Neural cell (in vitro differentiated cells): ENCODE measurements around the gene SHMT1. TPM values are rescaled to one million over a fixed set of nuclear protein-coding genes. Genes with fewer than 3 reads are reported as not detected.
"Not testable (repeated sequence)": the region's sequence is repeated elsewhere in the genome, so short reads cannot be mapped to it uniquely, and the experiment has no call there.

Source experiments
- H2AFZ ChIP-seq: fragments of 200-600, 300-800 bp; sonication (generic), shearing (Covaris generic); 2 replicates; pipeline ENCODE4 v1.6.0; 2014; ENCODE audit warnings: low read depth, mild to moderate bottlenecking, antibody characterized with exemption, low read length, moderate library complexity
- H3F3A ChIP-seq: fragments of 200-600 bp; shearing (Covaris generic); 2 replicates; pipeline ENCODE4 v1.6.1; 2016; ENCODE audit warnings: mild to moderate bottlenecking, moderate library complexity, mixed read lengths, antibody characterized with exemption, low read length; ENCODE audit not compliant: insufficient read depth, poor library complexity, severe bottlenecking
- H3K27ac ChIP-seq: fragments of 200-600, 300-800 bp; sonication (generic), shearing (Covaris generic); 2 replicates; pipeline ENCODE4 v1.5.1; 2014; ENCODE audit warnings: mild to moderate bottlenecking, low read length, moderate library complexity
- H3K27me3 ChIP-seq: fragments of 300-800, 200-600 bp; sonication (generic), shearing (Covaris generic); 2 replicates; pipeline ENCODE4 v1.6.0; 2014; ENCODE audit warnings: mild to moderate bottlenecking, low read depth, low read length, moderate library complexity; ENCODE audit not compliant: insufficient read depth
- H3K36me3 ChIP-seq: fragments of 300-800, 200-600 bp; sonication (generic), shearing (Covaris generic); 2 replicates; pipeline ENCODE4 v1.5.1; 2014; ENCODE audit warnings: mild to moderate bottlenecking, antibody characterized with exemption, low read length, moderate library complexity; ENCODE audit not compliant: insufficient read depth
- H3K4me2 ChIP-seq: fragments of 300-800, 200-600 bp; sonication (generic), shearing (Covaris generic); 2 replicates; pipeline ENCODE4 v1.6.0; 2014; ENCODE audit warnings: mild to moderate bottlenecking, low read length
- H3K4me3 ChIP-seq: fragments of 300-800, 200-600 bp; sonication (generic), shearing (Covaris generic); 2 replicates; pipeline ENCODE4 v1.5.1; 2014; ENCODE audit warnings: mild to moderate bottlenecking, low read length, moderate library complexity
- H3K79me2 ChIP-seq: fragments of 200-600 bp; shearing (Covaris generic); replicated peaks from 2 replicates; pipeline ENCODE4 v1.6.0; 2014; ENCODE audit warnings: mild to moderate bottlenecking, low read length, moderate library complexity; ENCODE audit not compliant: insufficient read depth
- H3K9ac ChIP-seq: fragments of 300-800, 200-600 bp; sonication (generic), shearing (Covaris generic); 2 replicates; pipeline ENCODE4 v1.6.1; 2016; ENCODE audit warnings: mild to moderate bottlenecking, low read length, mixed read lengths
- H3K9me2 ChIP-seq: fragments of 200-600 bp; shearing (Covaris generic); 2 replicates; pipeline ENCODE4 v1.6.1; 2016; ENCODE audit warnings: mild to moderate bottlenecking, low read length, mixed read lengths; ENCODE audit not compliant: insufficient read depth
- H3K9me3 ChIP-seq: fragments of 200-600, 300-800 bp; sonication (generic), shearing (Covaris generic); 2 replicates; pipeline ENCODE4 v1.6.1; 2016; ENCODE audit warnings: mild to moderate bottlenecking, mixed run types, low read length, moderate library complexity, mixed read lengths
- H4K20me1 ChIP-seq: fragments of 200-600 bp; shearing (Covaris generic); 2 replicates; pipeline ENCODE4 v1.6.1; 2016; ENCODE audit warnings: mild to moderate bottlenecking, mixed run types; ENCODE audit not compliant: insufficient read depth
- CTCF ChIP-seq: fragments of 450-650 bp; IDR thresholded peaks from 2 replicates; pipeline ENCODE4 v1.5.1; 2014; ENCODE audit warnings: antibody characterized with exemption, mild to moderate bottlenecking, moderate library complexity; ENCODE audit not compliant: poor library complexity, severe bottlenecking
- EP300 ChIP-seq: fragments of 450-650 bp; conservative IDR thresholded peaks from 2 replicates; pipeline ENCODE4 v1.6.1; 2014; ENCODE audit warnings: antibody characterized with exemption, mild to moderate bottlenecking, moderate library complexity; ENCODE audit not compliant: poor library complexity, severe bottlenecking
- MXI1 ChIP-seq: fragments of 450-650 bp; conservative IDR thresholded peaks from 2 replicates; pipeline ENCODE4 v1.6.1; 2014; ENCODE audit warnings: antibody characterized with exemption, mild to moderate bottlenecking; ENCODE audit not compliant: poor library complexity, severe bottlenecking
- POLR2AphosphoS5 ChIP-seq: IDR thresholded peaks from 2 replicates; pipeline ENCODE4 v1.6.1; 2012
- REST ChIP-seq: IDR thresholded peaks from 2 replicates; pipeline ENCODE4 v1.6.1; 2012; ENCODE audit warnings: borderline replicate concordance
- TAF1 ChIP-seq: IDR thresholded peaks from 2 replicates; pipeline ENCODE4 v1.6.1; 2012; ENCODE audit warnings: low read depth
- polyA plus RNA-seq: library from polyadenylated mRNA; depleted of rRNA; stranded (reverse); fragments of >200 nt; gene quantifications from 2 replicates; pipeline ENCODE4 v1.2.3, GENCODE V29; 2014

Gene SHMT1
- polyA plus RNA-seq, 1 donor from 2014 or later, result 4.5 TPM

- peak overlapping the region; percentile 64 for H3K4me3 ChIP-seq
- H3F3A ChIP-seq, H3K36me3 ChIP-seq, H3K4me2 ChIP-seq, H3K27me3 ChIP-seq, H4K20me1 ChIP-seq, H3K9me2 ChIP-seq, H3K9me3 ChIP-seq, H3K79me2 ChIP-seq: not testable (repeated sequence)
- TF ChIP-seq TAF1 (peak; percentile 74), POLR2AphosphoS5 (peak; percentile 38), EP300 (peak; percentile 29), CTCF (peak; percentile 10), REST (peak; percentile 86), MXI1 (peak; percentile 23)
- H3K27ac ChIP-seq, result peak overlapping the region; percentile 98
- H3K9ac ChIP-seq, result peak overlapping the region; percentile 93
- peak overlapping the region; percentile 76 for H2AFZ ChIP-seq
Observed at GRCh38 chr17:18411377-18411864, 48.1 kb upstream of the SHMT1 start.

GRCh38 chr17:18410736-18411135 is 47.4 kb upstream of the SHMT1 start:
- H3K27me3 ChIP-seq, H3K36me3 ChIP-seq, H4K20me1 ChIP-seq, H3K9me2 ChIP-seq, H3K4me2 ChIP-seq, H3K79me2 ChIP-seq, H3F3A ChIP-seq, H3K9me3 ChIP-seq: not testable (repeated sequence)
- Histone ChIP-seq H2AFZ (peak overlapping the region; percentile 31), H3K27ac (peak overlapping the region; percentile 98), H3K4me3 (peak overlapping the region; percentile 64), H3K9ac (peak overlapping the region; percentile 93)
- TF ChIP-seq POLR2AphosphoS5, result peak; percentile 72
- TF ChIP-seq REST, result peak; percentile 84

GRCh38 chr17:18409321-18409720 is 46.0 kb upstream of the SHMT1 start:
- H3F3A ChIP-seq, H2AFZ ChIP-seq, H3K79me2 ChIP-seq, H3K9ac ChIP-seq, H3K36me3 ChIP-seq, H4K20me1 ChIP-seq, H3K9me3 ChIP-seq, H3K27ac ChIP-seq, H3K9me2 ChIP-seq, H3K27me3 ChIP-seq: not testable (repeated sequence)
- Histone ChIP-seq H3K4me3 (peak overlapping the region; percentile 64), H3K4me2 (peak overlapping the region; percentile 62)

- peak overlapping the region; percentile 64 for H3K4me3 ChIP-seq
- H3K9me3 ChIP-seq, H3K9me2 ChIP-seq, H4K20me1 ChIP-seq, H3K79me2 ChIP-seq, H3K9ac ChIP-seq, H3K27me3 ChIP-seq, H2AFZ ChIP-seq, H3K27ac ChIP-seq, H3K36me3 ChIP-seq, H3F3A ChIP-seq: not testable (repeated sequence)
- H3K4me2 ChIP-seq, result peak overlapping the region; percentile 62
Observed at GRCh38 chr17:18408906-18409305, 45.6 kb upstream of the SHMT1 start.

GRCh38 chr17:18403604-18404003 is 40.3 kb upstream of the SHMT1 start:
- H3K9me2 ChIP-seq, H3K27ac ChIP-seq, H3K79me2 ChIP-seq, H3K9ac ChIP-seq, H3K36me3 ChIP-seq, H3K27me3 ChIP-seq, H3F3A ChIP-seq, H4K20me1 ChIP-seq, H3K4me3 ChIP-seq, H3K9me3 ChIP-seq, H2AFZ ChIP-seq, H3K4me2 ChIP-seq: not testable (repeated sequence)
